ENCODE data around the gene CHN1.

GRCh38 chr2:174789001-174789400, 216.2 kb downstream of the CHN1 start:
- TF ChIP-seq EZH2 (IDR thresholded peaks at IDR 0.05; ENCODE audit: borderline replicate concordance, low read length) (no peak), CTCF (conservative IDR thresholded peaks at IDR 0.05 in 1 of 2, IDR thresholded peaks at IDR 0.05 in 1 of 2; ENCODE audit: extremely low read depth in 1 of 2, insufficient read depth in 1 of 2, low read depth in 1 of 2, low read length in 2 of 2) (no peak)

All from mammary epithelial cell (primary cell).